Measurements from ENCODE around the gene GSN.

- no peak for TF ChIP-seq CTCF (conservative IDR thresholded peaks at IDR 0.05)
- TF ChIP-seq ZFX (IDR thresholded peaks at IDR 0.05) = no peak
Observed at GRCh38 chr9:121249563-121249962, 18.4 kb upstream of the GSN start.

Data from C4-2B (cell line).